Neutrophil (primary cell): ENCODE data around the gene SYT6.

Experiments
- H3K27ac ChIP-seq: fragments of 200-600 bp; sonication (generic); 2 replicates; pipeline ENCODE4 v1.5.1; 2016; ENCODE audit warnings: mild to moderate bottlenecking, moderate library complexity
- H3K27me3 ChIP-seq: fragments of 200-600 bp; sonication (generic); 2 replicates; pipeline ENCODE4 v1.6.0; 2016; ENCODE audit warnings: mild to moderate bottlenecking
- H3K36me3 ChIP-seq: fragments of 200-600 bp; sonication (generic); 2 replicates; pipeline ENCODE4 v1.5.1; 2017
- H3K4me1 ChIP-seq, 2 experiments: fragments of 200-600 bp in 1 of 2; sonication (generic) in 1 of 2; 1 replicate in 1 of 2; 2 replicates in 1 of 2; pipeline versions ENCODE4 v1.5.1 to v1.6.1; 2013 to 2016; ENCODE audit warnings: low read depth in 1 of 2, low read length in 1 of 2, mild to moderate bottlenecking in 1 of 2, moderate library complexity in 1 of 2; ENCODE audit not compliant: control insufficient read depth in 1 of 2, insufficient read depth in 1 of 2
- H3K4me3 ChIP-seq, 2 experiments: fragments of 200-600 bp in 1 of 2; sonication (generic) in 1 of 2; 1 replicate in 1 of 2; 2 replicates in 1 of 2; pipeline ENCODE4 v1.5.1; 2013 to 2016; ENCODE audit warnings: low read depth in 1 of 2, low read length in 1 of 2, mild to moderate bottlenecking in 1 of 2, moderate library complexity in 1 of 2
- H3K9me3 ChIP-seq: fragments of 200-600 bp; sonication (generic); 2 replicates; pipeline ENCODE4 v1.5.1; 2016
- CTCF ChIP-seq: fragments of 200-600 bp; sonication (generic); IDR thresholded peaks from 2 replicates; pipeline ENCODE4 v1.5.1; 2016; ENCODE audit warnings: antibody characterized with exemption

The SYT6 gene

GRCh38 chr1:114128293-114128692 lies 25.4 kb downstream of the SYT6 start:
- Histone ChIP-seq H3K27ac (no peak overlapping the region), H3K27me3 (no peaks in the 10 kb centered on the region), H3K36me3 (no peaks in the 10 kb centered on the region), H3K9me3 (no peaks in the 10 kb centered on the region), H3K4me1 (no peaks in the 10 kb centered on the region), H3K4me3 (no peak overlapping the region)
- no peak for TF ChIP-seq CTCF

GRCh38 chr1:114126261-114127095 lies 27.2 kb downstream of the SYT6 start:
- Histone ChIP-seq H3K36me3 (no peaks in the 10 kb centered on the region), H3K4me1 (no peaks in the 10 kb centered on the region), H3K27me3 (no peaks in the 10 kb centered on the region), H3K4me3 (no peak overlapping the region), H3K27ac (no peak overlapping the region), H3K9me3 (no peaks in the 10 kb centered on the region)
- no peak for TF ChIP-seq CTCF

GRCh38 chr1:114124644-114125043 lies 29.0 kb downstream of the SYT6 start:
- Histone ChIP-seq H3K36me3 (no peaks in the 10 kb centered on the region), H3K27ac (no peak overlapping the region), H3K27me3 (no peaks in the 10 kb centered on the region), H3K4me3 (no peak overlapping the region), H3K4me1 (no peaks in the 10 kb centered on the region), H3K9me3 (no peaks in the 10 kb centered on the region)
- no peak for TF ChIP-seq CTCF

DNA sequence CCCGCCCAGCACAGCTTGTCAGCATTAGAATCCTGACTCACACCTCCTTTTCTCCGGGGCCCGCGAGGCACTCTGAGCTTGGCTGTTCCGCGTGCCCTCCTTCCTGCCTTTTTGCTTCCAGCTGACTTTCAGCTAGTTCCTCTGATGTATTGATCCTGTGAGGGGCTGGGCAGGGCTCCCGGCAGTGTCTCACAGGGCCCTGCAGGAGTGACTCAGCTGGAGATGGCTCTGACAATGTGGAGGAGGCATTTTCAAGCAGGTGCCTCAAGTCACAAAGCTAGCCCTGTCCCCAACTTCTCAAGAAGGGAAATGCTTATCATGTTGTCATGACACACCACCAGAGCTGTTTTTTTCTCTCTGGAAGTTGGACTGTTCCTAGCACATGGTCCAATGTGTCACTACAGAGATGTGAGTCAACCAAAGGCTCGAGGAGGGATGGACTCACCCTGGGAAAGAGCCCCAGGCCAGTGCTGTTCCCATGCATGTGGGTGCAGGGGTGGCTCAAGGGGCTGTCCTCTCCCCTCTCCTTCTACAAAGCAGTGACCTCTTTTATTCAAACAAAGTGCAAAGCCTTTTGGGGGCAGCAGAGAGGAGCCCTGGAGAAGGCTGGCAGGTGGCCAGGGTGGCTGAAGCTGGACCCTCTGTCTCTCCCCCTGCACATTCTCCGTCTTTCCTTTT lies 30.6 kb downstream of the SYT6 start:
- H3K9me3 ChIP-seq = no peaks in the 10 kb centered on the region
- H3K36me3 ChIP-seq = no peaks in the 10 kb centered on the region
- no peaks in the 10 kb centered on the region for H3K4me1 ChIP-seq
- no peak overlapping the region for H3K4me3 ChIP-seq
- no peak for TF ChIP-seq CTCF
- H3K27ac ChIP-seq = no peak overlapping the region
- no peaks in the 10 kb centered on the region for H3K27me3 ChIP-seq

DNA sequence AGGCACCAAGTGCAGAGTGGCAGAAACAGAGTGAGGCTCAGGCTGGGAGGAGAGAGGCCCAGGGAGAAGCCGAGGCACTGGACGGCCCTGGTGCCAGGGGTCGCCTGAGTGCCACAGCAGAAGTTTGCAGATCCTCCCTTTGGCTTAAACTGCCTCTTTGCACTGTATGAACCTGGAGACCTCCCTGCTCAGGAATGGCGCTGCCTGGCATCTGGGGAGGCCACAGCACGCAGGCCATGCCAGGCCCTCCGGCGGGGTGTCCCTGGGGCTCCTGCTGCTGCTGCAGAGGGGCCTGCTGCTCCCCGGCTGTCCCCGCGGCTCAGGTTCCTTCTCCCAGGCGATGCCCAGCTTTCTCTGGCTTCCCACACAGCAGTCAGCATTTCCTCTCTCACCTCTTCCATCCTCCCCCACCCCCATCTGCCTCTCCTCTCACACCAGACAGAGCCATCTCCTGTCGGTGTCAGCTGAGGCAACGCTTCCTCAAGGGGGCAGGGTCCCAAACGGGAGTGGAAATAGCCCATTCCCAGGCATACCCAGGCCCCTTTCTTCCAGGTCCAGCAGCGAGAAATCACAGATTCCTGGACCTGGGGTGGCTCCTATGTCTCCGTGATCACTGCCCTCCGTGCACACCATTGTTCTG lies 35.2 kb downstream of the SYT6 start:
- Histone ChIP-seq H3K27me3 (no peaks in the 10 kb centered on the region), H3K4me1 (peaks cover 13 to 16% of the 10 kb centered on the region in 2 experiments), H3K4me3 (no peak overlapping the region), H3K27ac (no peak overlapping the region), H3K9me3 (no peaks in the 10 kb centered on the region), H3K36me3 (no peaks in the 10 kb centered on the region)
- no peak for TF ChIP-seq CTCF
